ENCODE results near the gene KCNS1. TPM values are rescaled to one million over a fixed set of nuclear protein-coding genes. Genes with fewer than 3 reads are reported as not detected.

Gene KCNS1
- total RNA-seq, 1 experiment from 2014 or later, result 1.2 TPM

DNA sequence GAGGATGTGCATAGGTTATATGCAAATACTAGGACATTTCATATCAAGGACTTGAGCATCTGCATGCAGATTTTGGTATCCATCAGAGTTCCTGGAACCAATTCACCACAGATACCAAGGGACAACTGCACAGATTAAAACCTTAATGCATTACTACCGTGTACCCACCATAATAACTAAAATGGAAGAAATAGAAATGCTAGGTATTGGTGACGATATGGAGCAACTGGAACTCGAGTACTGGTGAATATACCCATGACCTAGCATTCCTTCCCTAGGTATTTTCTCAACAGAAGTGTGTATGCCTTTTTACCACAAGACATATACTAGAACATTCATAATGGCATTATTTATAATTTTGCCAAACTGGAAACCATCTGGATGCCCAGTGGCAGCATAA, 18.5 kb downstream of the KCNS1 start (continued):
- TF ChIP-seq ESRRA (CRISPR knock-in tag; IDR thresholded peaks at IDR 0.05; ENCODE audit: borderline replicate concordance), result no peak

DNA sequence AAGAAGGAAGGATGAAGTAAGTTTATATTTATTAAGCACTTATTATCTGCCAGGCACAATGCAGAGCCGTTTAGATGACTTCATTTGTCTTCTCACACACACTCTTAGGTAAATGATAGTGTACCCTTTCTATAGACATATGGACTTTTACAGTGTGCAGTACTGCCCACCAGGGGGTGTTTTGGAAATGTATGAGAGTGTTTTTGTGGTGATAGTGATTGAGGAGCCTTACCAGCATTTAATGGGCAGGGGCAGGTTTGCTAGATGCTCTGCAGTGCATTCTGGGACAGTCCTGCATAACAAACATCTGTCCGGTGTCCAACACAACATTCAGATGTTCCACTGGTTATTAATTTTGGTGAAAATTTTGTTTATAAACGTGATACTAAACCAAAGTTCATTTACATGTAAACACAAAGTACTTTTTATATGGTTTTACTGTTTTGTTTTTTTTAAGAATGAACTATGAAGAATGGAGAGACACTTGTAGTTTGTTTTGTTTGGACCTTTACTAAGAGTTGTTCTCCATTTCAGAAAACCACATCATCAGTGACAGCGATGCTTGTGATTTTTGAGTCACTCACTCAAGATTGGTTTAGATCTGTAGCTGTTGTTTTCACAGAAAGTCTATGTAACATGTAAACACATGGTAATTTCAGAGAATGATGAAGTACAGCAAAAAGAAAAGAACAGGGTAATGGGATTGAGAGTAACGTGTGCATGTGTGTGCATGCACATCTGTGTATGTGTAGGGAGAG, 19.9 kb downstream of the KCNS1 start:
- Mint-ChIP-seq H3K9me3 (peaks cover 16% of the 10 kb centered on the region), H3K4me3 (no peak overlapping the region), H3K27ac (no peak overlapping the region), H3K36me3 (peaks cover 42% of the 10 kb centered on the region), H3K27me3 (ENCODE audit: low read depth) (no peaks in the 10 kb centered on the region), H3K4me1 (peaks cover 17% of the 10 kb centered on the region)
- CTCF ChIA-PET, result no interaction called here
- POLR2A ChIA-PET, result no interaction called here
- no peak for ATAC-seq
- TF ChIP-seq ZBTB21 (CRISPR knock-in tag; IDR thresholded peaks at IDR 0.05; ENCODE audit: borderline replicate concordance), result no peak
- TF ChIP-seq, protein P1, sequence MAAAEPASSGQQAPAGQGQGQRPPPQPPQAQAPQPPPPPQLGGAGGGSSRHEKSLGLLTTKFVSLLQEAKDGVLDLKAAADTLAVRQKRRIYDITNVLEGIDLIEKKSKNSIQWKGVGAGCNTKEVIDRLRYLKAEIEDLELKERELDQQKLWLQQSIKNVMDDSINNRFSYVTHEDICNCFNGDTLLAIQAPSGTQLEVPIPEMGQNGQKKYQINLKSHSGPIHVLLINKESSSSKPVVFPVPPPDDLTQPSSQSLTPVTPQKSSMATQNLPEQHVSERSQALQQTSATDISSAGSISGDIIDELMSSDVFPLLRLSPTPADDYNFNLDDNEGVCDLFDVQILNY (CRISPR knock-in tag; IDR thresholded peaks at IDR 0.05), result no peak
- no peak for TF ChIP-seq ATF1 (CRISPR knock-in tag; IDR thresholded peaks at IDR 0.05)
- no peak for TF ChIP-seq MYBL2 (CRISPR knock-in tag; IDR thresholded peaks at IDR 0.05)
- TF ChIP-seq, protein P2, sequence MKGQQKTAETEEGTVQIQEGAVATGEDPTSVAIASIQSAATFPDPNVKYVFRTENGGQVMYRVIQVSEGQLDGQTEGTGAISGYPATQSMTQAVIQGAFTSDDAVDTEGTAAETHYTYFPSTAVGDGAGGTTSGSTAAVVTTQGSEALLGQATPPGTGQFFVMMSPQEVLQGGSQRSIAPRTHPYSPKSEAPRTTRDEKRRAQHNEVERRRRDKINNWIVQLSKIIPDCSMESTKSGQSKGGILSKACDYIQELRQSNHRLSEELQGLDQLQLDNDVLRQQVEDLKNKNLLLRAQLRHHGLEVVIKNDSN (CRISPR knock-in tag; IDR thresholded peaks at IDR 0.05), result no peak
- TF ChIP-seq, protein P3, sequence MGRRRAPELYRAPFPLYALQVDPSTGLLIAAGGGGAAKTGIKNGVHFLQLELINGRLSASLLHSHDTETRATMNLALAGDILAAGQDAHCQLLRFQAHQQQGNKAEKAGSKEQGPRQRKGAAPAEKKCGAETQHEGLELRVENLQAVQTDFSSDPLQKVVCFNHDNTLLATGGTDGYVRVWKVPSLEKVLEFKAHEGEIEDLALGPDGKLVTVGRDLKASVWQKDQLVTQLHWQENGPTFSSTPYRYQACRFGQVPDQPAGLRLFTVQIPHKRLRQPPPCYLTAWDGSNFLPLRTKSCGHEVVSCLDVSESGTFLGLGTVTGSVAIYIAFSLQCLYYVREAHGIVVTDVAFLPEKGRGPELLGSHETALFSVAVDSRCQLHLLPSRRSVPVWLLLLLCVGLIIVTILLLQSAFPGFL (CRISPR knock-in tag; IDR thresholded peaks at IDR 0.05; ENCODE audit: borderline replicate concordance), result no peak
- no peak for TF ChIP-seq NR2C2 (CRISPR knock-in tag; IDR thresholded peaks at IDR 0.05)
- TF ChIP-seq CREM (CRISPR knock-in tag; IDR thresholded peaks at IDR 0.05), result no peak
- no peak for TF ChIP-seq TCF7 (CRISPR knock-in tag; IDR thresholded peaks at IDR 0.05; ENCODE audit: low read depth)
- no peak for TF ChIP-seq ZNF423 (CRISPR knock-in tag; IDR thresholded peaks at IDR 0.05)
- TF ChIP-seq, protein P4, sequence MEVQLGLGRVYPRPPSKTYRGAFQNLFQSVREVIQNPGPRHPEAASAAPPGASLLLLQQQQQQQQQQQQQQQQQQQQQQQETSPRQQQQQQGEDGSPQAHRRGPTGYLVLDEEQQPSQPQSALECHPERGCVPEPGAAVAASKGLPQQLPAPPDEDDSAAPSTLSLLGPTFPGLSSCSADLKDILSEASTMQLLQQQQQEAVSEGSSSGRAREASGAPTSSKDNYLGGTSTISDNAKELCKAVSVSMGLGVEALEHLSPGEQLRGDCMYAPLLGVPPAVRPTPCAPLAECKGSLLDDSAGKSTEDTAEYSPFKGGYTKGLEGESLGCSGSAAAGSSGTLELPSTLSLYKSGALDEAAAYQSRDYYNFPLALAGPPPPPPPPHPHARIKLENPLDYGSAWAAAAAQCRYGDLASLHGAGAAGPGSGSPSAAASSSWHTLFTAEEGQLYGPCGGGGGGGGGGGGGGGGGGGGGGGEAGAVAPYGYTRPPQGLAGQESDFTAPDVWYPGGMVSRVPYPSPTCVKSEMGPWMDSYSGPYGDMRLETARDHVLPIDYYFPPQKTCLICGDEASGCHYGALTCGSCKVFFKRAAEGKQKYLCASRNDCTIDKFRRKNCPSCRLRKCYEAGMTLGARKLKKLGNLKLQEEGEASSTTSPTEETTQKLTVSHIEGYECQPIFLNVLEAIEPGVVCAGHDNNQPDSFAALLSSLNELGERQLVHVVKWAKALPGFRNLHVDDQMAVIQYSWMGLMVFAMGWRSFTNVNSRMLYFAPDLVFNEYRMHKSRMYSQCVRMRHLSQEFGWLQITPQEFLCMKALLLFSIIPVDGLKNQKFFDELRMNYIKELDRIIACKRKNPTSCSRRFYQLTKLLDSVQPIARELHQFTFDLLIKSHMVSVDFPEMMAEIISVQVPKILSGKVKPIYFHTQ (CRISPR knock-in tag; IDR thresholded peaks at IDR 0.05), result no peak
- TF ChIP-seq, protein P5, sequence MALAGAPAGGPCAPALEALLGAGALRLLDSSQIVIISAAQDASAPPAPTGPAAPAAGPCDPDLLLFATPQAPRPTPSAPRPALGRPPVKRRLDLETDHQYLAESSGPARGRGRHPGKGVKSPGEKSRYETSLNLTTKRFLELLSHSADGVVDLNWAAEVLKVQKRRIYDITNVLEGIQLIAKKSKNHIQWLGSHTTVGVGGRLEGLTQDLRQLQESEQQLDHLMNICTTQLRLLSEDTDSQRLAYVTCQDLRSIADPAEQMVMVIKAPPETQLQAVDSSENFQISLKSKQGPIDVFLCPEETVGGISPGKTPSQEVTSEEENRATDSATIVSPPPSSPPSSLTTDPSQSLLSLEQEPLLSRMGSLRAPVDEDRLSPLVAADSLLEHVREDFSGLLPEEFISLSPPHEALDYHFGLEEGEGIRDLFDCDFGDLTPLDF (CRISPR knock-in tag; IDR thresholded peaks at IDR 0.05), result no peak
- TF ChIP-seq GTF2I (CRISPR knock-in tag; conservative IDR thresholded peaks at IDR 0.05), result no peak
- no peak for TF ChIP-seq ZNF232 (CRISPR knock-in tag; IDR thresholded peaks at IDR 0.05)
- TF ChIP-seq FOXK1 (CRISPR knock-in tag; IDR thresholded peaks at IDR 0.05), result no peak
- TF ChIP-seq RELA (CRISPR knock-in tag; IDR thresholded peaks at IDR 0.05; ENCODE audit: borderline replicate concordance), result no peak
- TF ChIP-seq, protein P6, sequence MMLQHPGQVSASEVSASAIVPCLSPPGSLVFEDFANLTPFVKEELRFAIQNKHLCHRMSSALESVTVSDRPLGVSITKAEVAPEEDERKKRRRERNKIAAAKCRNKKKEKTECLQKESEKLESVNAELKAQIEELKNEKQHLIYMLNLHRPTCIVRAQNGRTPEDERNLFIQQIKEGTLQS (CRISPR knock-in tag; conservative IDR thresholded peaks at IDR 0.05), result no peak
- no peak for DNase-seq (ENCODE audit: low spot score)

Data from WTC11 (cell line).